Stomach (tissue), 4 donors: ENCODE measurements around the gene IFIH1.

Experiments used
- CTCF ChIP-seq, 7 experiments: fragments of 450-650 bp in 4 of 7; fragments of 200-600 bp in 3 of 7; sonication (generic) in 3 of 7; IDR thresholded peaks; one replicate each; pipeline ENCODE4 v1.5.1; 2016 to 2019; ENCODE audit warnings: antibody characterized with exemption in 7 of 7, control low read depth in 2 of 7, mild to moderate bottlenecking in 1 of 7
- EP300 ChIP-seq: sonication (generic); formaldehyde crosslinking; IDR thresholded peaks from one replicate; pipeline ENCODE4 v1.6.1; 2017; ENCODE audit warnings: antibody characterized with exemption
- POLR2A ChIP-seq, 4 donors: fragments of 450-650 bp; IDR thresholded peaks; one replicate each; pipeline ENCODE4 v1.6.1; 2016; ENCODE audit warnings: antibody characterized with exemption in 4 of 4, control low read depth in 2 of 4, mild to moderate bottlenecking in 1 of 4, moderate library complexity in 1 of 4
- POLR2AphosphoS5 ChIP-seq, 3 donors: sonication (generic); formaldehyde crosslinking; IDR thresholded peaks; one replicate each; pipeline ENCODE4 v1.6.1; 2016; ENCODE audit warnings: antibody characterized with exemption in 3 of 3

GRCh38 chr2:162330881-162331280, 12.4 kb upstream of the IFIH1 start:
- no peak for TF ChIP-seq CTCF (IDR thresholded peaks at IDR 0.05)
- no peak for TF ChIP-seq EP300
- TF ChIP-seq POLR2A (IDR thresholded peaks at IDR 0.05), result no peak
- no peak for TF ChIP-seq POLR2AphosphoS5 (IDR thresholded peaks at IDR 0.05)
